Activated T-helper 2 cell treated with anti-CD3 and anti-CD28 coated beads, Interferon-gamma antibody, Interleukin-2, Interleukin-4, amounts not matched to agents 10 μg/mL and 5 μg/mL and 100 μg/mL, durations not matched to agents 14 hours and 24 hours and 36 hours (primary cell): ENCODE measurements around the gene GPR17. TPM values are rescaled to one million over a fixed set of nuclear protein-coding genes. Genes with fewer than 3 reads are reported as not detected.

Source experiments
- DNase-seq: peaks from one replicate; pipeline ENCODE4 v3.0.0; 2021; ENCODE audit warnings: low spot score
- H3K27ac Mint-ChIP-seq: one replicate; pipeline ENCODE4 v1.8.0; 2021; ENCODE audit warnings: mixed read lengths
- H3K27me3 Mint-ChIP-seq: one replicate; pipeline ENCODE4 v1.8.0; 2021; ENCODE audit warnings: low read depth, mixed read lengths
- H3K36me3 Mint-ChIP-seq: one replicate; pipeline ENCODE4 v1.8.0; 2021; ENCODE audit warnings: low read depth, mixed read lengths
- H3K4me1 Mint-ChIP-seq: one replicate; pipeline ENCODE4 v1.8.0; 2021; ENCODE audit warnings: low read depth, mixed read lengths
- H3K4me3 Mint-ChIP-seq: one replicate; pipeline ENCODE4 v1.8.0; 2021; ENCODE audit warnings: low read depth, mild to moderate bottlenecking, moderate library complexity, mixed read lengths
- H3K9me3 Mint-ChIP-seq: one replicate; pipeline ENCODE4 v1.8.0; 2021; ENCODE audit warnings: mixed read lengths
- intact Hi-C: fragments of 100-400 bp; cut with micrococcal nuclease; formaldehyde crosslinking; loops from one replicate; pipeline ENCODE4 v1.15.1; 2023
- total RNA-seq: library from RNA; stranded (reverse); gene quantifications from 2 replicates; pipeline ENCODE4 v1.2.3, GENCODE V29; 2022

GPR17 gene
- total RNA-seq, 1 donor from 2014 or later = not detected

- intact Hi-C loops = loop anchor here (5.0 kb wide), 1 partner anchor 829 kb away; no protein-coding TSS in a partner anchor
Measured at GRCh38 chr2:127643439-127644065, 2.4 kb upstream of the GPR17 start.

GRCh38 chr2:127644066-127645025 is 1.6 kb upstream of the GPR17 start:
- Mint-ChIP-seq H3K27ac (peak overlapping the region; percentile 33), H3K36me3 (no peaks in the 10 kb centered on the region), H3K4me1 (peaks cover 7% of the 10 kb centered on the region), H3K9me3 (no peaks in the 10 kb centered on the region), H3K4me3 (no peak overlapping the region), H3K27me3 (no peaks in the 10 kb centered on the region)
- DNase-seq = no peak
- intact Hi-C loops = loop anchor here (5.0 kb wide), 3 partner anchors 117 to 828 kb away; partner anchors contain the start of gene IWS1

More at GRCh38 chr2:127643439-127644065, 2.4 kb upstream of the GPR17 start:
- no peak overlapping the region for H3K27ac Mint-ChIP-seq
- no peaks in the 10 kb centered on the region for H3K36me3 Mint-ChIP-seq
- H3K27me3 Mint-ChIP-seq = no peaks in the 10 kb centered on the region
- no peaks in the 10 kb centered on the region for H3K9me3 Mint-ChIP-seq
- no peak overlapping the region for H3K4me3 Mint-ChIP-seq
- DNase-seq = no peak
- peaks cover 7% of the 10 kb centered on the region for H3K4me1 Mint-ChIP-seq

- intact Hi-C loops = loop anchor here (5.0 kb wide), 2 partner anchors 118 to 448 kb away; partner anchors contain the start of gene IWS1
- Mint-ChIP-seq H3K4me3 (no peak overlapping the region), H3K27me3 (no peaks in the 10 kb centered on the region), H3K9me3 (no peaks in the 10 kb centered on the region), H3K4me1 (peaks cover 9% of the 10 kb centered on the region), H3K36me3 (no peaks in the 10 kb centered on the region), H3K27ac (no peak overlapping the region)
- no peak for DNase-seq
Measured at GRCh38 chr2:127645026-127645394, 943 bp upstream of the GPR17 start.

- intact Hi-C loops = loop anchor here (5.0 kb wide), 2 partner anchors 119 to 449 kb away; partner anchors contain the start of gene IWS1
- H3K4me3 Mint-ChIP-seq = no peak overlapping the region
- DNase-seq = no peak
- H3K27me3 Mint-ChIP-seq = no peaks in the 10 kb centered on the region
- no peaks in the 10 kb centered on the region for H3K9me3 Mint-ChIP-seq
- no peak overlapping the region for H3K27ac Mint-ChIP-seq
- H3K4me1 Mint-ChIP-seq = peaks cover 6% of the 10 kb centered on the region
- no peaks in the 10 kb centered on the region for H3K36me3 Mint-ChIP-seq
Measured at GRCh38 chr2:127646487-127647241, 711 bp downstream of the GPR17 start.

- no peaks in the 10 kb centered on the region for H3K27me3 Mint-ChIP-seq
- no peak overlapping the region for H3K4me3 Mint-ChIP-seq
- H3K9me3 Mint-ChIP-seq = no peaks in the 10 kb centered on the region
- no peak for DNase-seq
- peaks cover 6% of the 10 kb centered on the region for H3K4me1 Mint-ChIP-seq
- H3K36me3 Mint-ChIP-seq = no peaks in the 10 kb centered on the region
- H3K27ac Mint-ChIP-seq = no peak overlapping the region
- intact Hi-C loops = loop anchor here (5.0 kb wide), 2 partner anchors 120 to 450 kb away; partner anchors contain the start of gene IWS1
Measured at GRCh38 chr2:127647242-127648190, 1.6 kb downstream of the GPR17 start.

- no peaks in the 10 kb centered on the region for H3K9me3 Mint-ChIP-seq
- H3K27me3 Mint-ChIP-seq = no peaks in the 10 kb centered on the region
- peaks cover 6% of the 10 kb centered on the region for H3K4me1 Mint-ChIP-seq
- H3K27ac Mint-ChIP-seq = no peak overlapping the region
- intact Hi-C loops = loop anchor here (5.0 kb wide), 2 partner anchors 121 to 451 kb away; partner anchors contain the start of gene IWS1
- no peak for DNase-seq
- no peaks in the 10 kb centered on the region for H3K36me3 Mint-ChIP-seq
- H3K4me3 Mint-ChIP-seq = no peak overlapping the region
Measured at GRCh38 chr2:127648321-127648720, 2.4 kb downstream of the GPR17 start.

- intact Hi-C loops = loop anchor here (1.0 to 5.0 kb wide), 3 partner anchors 58 to 452 kb away; partner anchors contain the start of gene IWS1
- no peaks in the 10 kb centered on the region for H3K36me3 Mint-ChIP-seq
- H3K27me3 Mint-ChIP-seq = no peaks in the 10 kb centered on the region
- no peak overlapping the region for H3K4me3 Mint-ChIP-seq
- no peaks in the 10 kb centered on the region for H3K9me3 Mint-ChIP-seq
- peaks cover 6% of the 10 kb centered on the region for H3K4me1 Mint-ChIP-seq
- H3K27ac Mint-ChIP-seq = no peak overlapping the region
- DNase-seq = no peak
Measured at GRCh38 chr2:127649100-127649611, 3.2 kb downstream of the GPR17 start.

GRCh38 chr2:127649684-127650040 is 3.7 kb downstream of the GPR17 start:
- no peak overlapping the region for H3K4me3 Mint-ChIP-seq
- peaks cover 6% of the 10 kb centered on the region for H3K4me1 Mint-ChIP-seq
- intact Hi-C loops = loop anchor here (1.0 to 5.0 kb wide), 3 partner anchors 58 to 452 kb away; partner anchors contain the start of gene IWS1
- H3K27ac Mint-ChIP-seq = no peak overlapping the region
- H3K9me3 Mint-ChIP-seq = no peaks in the 10 kb centered on the region
- H3K36me3 Mint-ChIP-seq = no peaks in the 10 kb centered on the region
- no peaks in the 10 kb centered on the region for H3K27me3 Mint-ChIP-seq
- peak; percentile 67 for DNase-seq

GRCh38 chr2:127650041-127650784 is 4.3 kb downstream of the GPR17 start:
- no peaks in the 10 kb centered on the region for H3K9me3 Mint-ChIP-seq

GRCh38 chr2:127650785-127651380 is 4.9 kb downstream of the GPR17 start:
- no peaks in the 10 kb centered on the region for H3K9me3 Mint-ChIP-seq
- H3K27ac Mint-ChIP-seq = no peak overlapping the region
- no peaks in the 10 kb centered on the region for H3K36me3 Mint-ChIP-seq
- no peaks in the 10 kb centered on the region for H3K27me3 Mint-ChIP-seq
- peaks cover 5% of the 10 kb centered on the region for H3K4me1 Mint-ChIP-seq
- no peak for DNase-seq
- intact Hi-C loops = no loop called here
- no peak overlapping the region for H3K4me3 Mint-ChIP-seq

More at GRCh38 chr2:127650041-127650784, 4.3 kb downstream of the GPR17 start:
- Mint-ChIP-seq H3K27ac (no peak overlapping the region), H3K4me3 (no peak overlapping the region), H3K36me3 (no peaks in the 10 kb centered on the region), H3K27me3 (no peaks in the 10 kb centered on the region), H3K4me1 (peaks cover 5% of the 10 kb centered on the region)
- DNase-seq = no peak
- intact Hi-C loops = no loop called here
